Measurements from ENCODE around the gene REPS1. TPM values are rescaled to one million over a fixed set of nuclear protein-coding genes. Genes with fewer than 3 reads are reported as not detected.
"Not testable (repeated sequence)": the region's sequence is repeated elsewhere in the genome, so short reads cannot be mapped to it uniquely, and the experiment has no call there.

Gene REPS1
- total and polyA plus RNA-seq, 2 donors: 26.6 to 96.8 TPM

DNA sequence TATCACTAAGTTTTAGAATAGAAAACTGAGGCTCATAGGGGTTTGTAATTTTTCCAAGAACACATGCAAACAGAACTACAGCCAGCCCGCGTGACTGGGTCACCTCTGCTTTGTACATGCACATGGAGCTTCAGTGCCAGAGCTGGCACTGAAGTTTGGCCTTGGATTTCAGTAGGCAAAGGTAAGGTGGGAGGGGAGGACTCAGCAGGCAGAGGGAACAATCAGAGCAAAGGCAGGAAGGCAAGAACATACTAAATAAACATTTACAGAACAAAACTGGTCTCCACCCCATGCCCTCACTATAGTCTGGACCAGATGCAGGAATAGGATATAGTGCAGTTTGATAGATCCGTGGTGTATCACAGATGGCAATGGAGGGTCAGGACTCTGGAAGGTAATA, 26.9 kb upstream of the REPS1 start:
- no peak for DNase-seq (ENCODE audit: extremely low spot score)
- 91% methylated on average over 3 of the region's 3 CpGs for WGBS
- Histone ChIP-seq H3K4me1 (ENCODE audit: insufficient read depth) (no peaks in the 10 kb centered on the region), H3K27ac (ENCODE audit: low read depth) (no peak overlapping the region), H3K36me3 (ENCODE audit: insufficient read depth) (no peaks in the 10 kb centered on the region), H3K4me3 (ENCODE audit: low read depth, low read length) (no peak overlapping the region)

DNA sequence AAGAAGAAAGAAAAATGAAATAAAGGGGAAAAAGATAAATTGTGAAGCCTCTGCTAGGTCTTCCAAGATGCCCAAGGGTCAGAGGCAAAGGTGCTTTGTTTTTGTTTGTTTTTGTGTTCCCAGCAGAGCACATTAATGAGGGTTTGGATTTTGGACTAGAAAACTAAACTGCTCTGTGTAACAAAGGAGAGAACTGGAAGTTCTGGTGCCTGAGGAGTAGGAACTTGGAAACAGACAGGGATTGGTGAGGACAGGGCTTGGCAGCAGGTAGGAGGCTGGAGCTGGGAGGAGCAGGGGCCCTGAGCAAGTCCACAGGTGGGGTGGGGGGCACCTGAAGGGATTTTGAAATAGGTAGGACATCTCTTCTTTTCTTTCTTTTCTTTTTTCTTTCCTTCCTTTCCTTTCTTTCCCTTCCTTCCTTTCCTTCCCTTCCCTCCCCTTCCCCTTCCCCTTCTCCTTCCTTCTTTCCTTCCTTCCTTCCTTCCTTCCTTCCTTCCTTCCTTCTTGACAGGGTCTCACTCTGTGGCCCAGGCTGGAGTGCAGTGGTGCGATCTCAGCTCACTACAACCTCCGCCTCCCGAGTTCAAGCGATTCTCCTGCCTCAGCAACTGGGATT, 25.2 kb upstream of the REPS1 start:
- 93% methylated on average over 4 of the region's 4 CpGs for WGBS

DNA sequence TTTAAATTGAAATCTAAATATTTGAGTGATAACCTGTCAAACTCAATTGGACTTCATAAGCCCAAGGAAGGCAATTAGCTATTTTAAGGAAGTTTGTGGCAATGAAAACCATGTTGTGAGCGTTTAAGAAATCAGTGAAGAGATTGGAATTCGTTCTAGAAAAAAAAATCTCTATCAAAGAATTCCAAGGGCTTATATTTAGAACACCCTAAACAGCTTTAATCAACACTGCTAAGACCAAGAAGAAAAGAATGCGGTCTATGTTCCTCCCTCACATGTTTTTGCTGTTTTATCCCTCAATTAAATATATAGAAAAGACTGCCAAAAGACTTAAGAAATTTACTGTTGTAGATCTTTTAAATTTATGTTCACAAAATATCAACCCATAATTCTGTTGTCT, 23.9 kb upstream of the REPS1 start:
- Histone ChIP-seq H3K27ac (ENCODE audit: low read depth) (no peak overlapping the region), H3K4me1 (ENCODE audit: insufficient read depth) (no peaks in the 10 kb centered on the region), H3K36me3 (ENCODE audit: insufficient read depth) (no peaks in the 10 kb centered on the region), H3K4me3 (ENCODE audit: low read depth, low read length) (no peak overlapping the region)
- 76% methylated on average over 3 of the region's 3 CpGs for WGBS
- no peak for DNase-seq (ENCODE audit: extremely low spot score)

More for the DNA sequence above, 25.2 kb upstream of the REPS1 start:
- Histone ChIP-seq H3K27ac (ENCODE audit: low read depth) (no peak overlapping the region), H3K36me3 (ENCODE audit: insufficient read depth) (no peaks in the 10 kb centered on the region), H3K4me1 (ENCODE audit: insufficient read depth) (no peaks in the 10 kb centered on the region), H3K4me3 (ENCODE audit: low read depth, low read length) (no peak overlapping the region)
- DNase-seq (ENCODE audit: extremely low spot score): no peak

DNA sequence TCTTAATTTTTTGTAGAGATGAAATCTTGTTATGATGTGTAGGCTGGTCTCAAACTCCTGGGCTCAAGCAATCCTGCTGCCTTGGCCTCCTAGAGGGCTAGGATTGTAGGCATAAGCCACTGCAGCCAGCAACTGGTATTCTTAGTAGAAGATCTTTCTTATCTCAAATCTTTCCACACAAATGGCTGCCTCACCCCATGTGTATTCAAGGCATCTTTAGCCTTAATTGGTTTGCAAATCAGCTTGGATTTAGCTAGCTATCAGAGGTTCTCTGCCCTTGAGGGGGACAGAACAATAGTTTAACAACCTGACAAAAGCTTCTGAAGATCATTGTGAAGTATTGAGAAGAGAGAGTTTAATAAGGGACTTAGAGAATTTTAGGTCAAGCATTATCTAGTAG, 22.6 kb upstream of the REPS1 start:
- no peak overlapping the region for H3K27ac ChIP-seq (ENCODE audit: low read depth)
- no peaks in the 10 kb centered on the region for H3K4me1 ChIP-seq (ENCODE audit: insufficient read depth)
- no peaks in the 10 kb centered on the region for H3K36me3 ChIP-seq (ENCODE audit: insufficient read depth)
- no peak overlapping the region for H3K4me3 ChIP-seq (ENCODE audit: low read depth, low read length)
- DNase-seq (ENCODE audit: extremely low spot score): no peak

DNA sequence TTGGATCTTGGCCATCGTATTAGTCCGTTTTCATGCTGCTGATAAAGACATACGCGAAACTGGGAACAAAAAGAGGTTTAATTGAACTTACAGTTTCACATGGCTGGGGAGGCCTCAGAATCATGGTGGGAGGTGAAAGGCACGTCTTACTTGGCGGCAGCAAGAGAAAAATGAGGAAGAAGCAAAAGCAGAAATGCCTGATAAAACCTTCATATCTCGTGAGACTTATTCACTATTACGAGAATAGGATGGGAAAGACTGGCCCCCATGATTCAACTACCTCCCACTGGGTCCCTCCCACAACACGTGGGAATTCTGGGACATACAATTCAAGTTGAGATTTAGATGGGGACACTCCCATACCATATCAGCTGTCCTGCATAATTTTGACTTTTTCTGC, 20.1 kb upstream of the REPS1 start:
- no peak overlapping the region for H3K27ac ChIP-seq (ENCODE audit: low read depth)
- H3K4me3 ChIP-seq (ENCODE audit: low read depth, low read length): no peak overlapping the region
- no peaks in the 10 kb centered on the region for H3K36me3 ChIP-seq (ENCODE audit: insufficient read depth)
- DNase-seq (ENCODE audit: extremely low spot score): no peak
- 81% methylated on average over 9 of the region's 9 CpGs for WGBS
- H3K4me1 ChIP-seq (ENCODE audit: insufficient read depth): no peaks in the 10 kb centered on the region

DNA sequence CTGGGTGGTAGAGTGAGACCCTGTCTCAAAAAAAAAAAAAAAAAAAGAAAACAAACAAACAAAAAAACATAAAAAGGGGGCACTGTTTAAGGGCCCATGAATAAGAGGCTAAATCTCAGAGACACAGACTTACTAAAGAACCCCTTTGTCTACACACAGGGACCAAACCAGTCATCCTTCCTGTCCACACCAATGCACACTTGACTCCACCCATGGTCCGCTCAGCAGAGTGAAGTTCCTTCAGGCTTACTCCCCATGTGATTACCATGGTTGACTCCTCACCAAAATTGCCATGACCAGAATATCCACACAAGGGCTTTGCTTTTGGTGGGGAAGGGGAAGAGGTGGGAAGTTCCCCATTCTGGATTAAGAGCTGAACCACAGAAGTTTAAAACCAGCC, 19.4 kb upstream of the REPS1 start:
- 100% methylated on average over 1 of the region's 1 CpG for WGBS
- H3K27ac ChIP-seq (ENCODE audit: low read depth): no peak overlapping the region
- no peaks in the 10 kb centered on the region for H3K36me3 ChIP-seq (ENCODE audit: insufficient read depth)
- no peak overlapping the region for H3K4me3 ChIP-seq (ENCODE audit: low read depth, low read length)
- DNase-seq (ENCODE audit: extremely low spot score): no peak
- no peaks in the 10 kb centered on the region for H3K4me1 ChIP-seq (ENCODE audit: insufficient read depth)

DNA sequence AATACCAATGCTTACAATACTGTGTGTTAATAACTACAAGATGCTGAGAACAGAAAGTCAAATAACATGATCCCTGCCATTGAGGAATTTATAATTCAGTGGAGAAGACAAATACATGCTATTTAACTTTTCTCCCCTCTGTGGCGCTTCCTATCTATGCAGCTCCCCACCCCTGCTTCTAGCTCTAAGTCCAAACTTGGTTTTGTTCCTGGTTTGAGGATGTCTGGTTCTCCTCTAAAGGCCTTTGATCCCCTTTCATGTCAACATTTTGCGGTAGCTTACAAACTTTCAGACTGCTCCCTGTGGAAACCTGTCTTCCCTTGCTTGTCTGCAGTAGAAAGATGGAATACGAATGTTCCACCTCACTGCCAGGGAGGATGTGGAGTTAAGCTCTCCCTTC, 18.4 kb upstream of the REPS1 start:
- WGBS: 51% methylated on average over 3 of the region's 3 CpGs
- Histone ChIP-seq H3K4me3 (ENCODE audit: low read depth, low read length) (no peak overlapping the region), H3K27ac (ENCODE audit: low read depth) (no peak overlapping the region), H3K36me3 (ENCODE audit: insufficient read depth) (no peaks in the 10 kb centered on the region), H3K4me1 (ENCODE audit: insufficient read depth) (no peaks in the 10 kb centered on the region)
- no peak for DNase-seq (ENCODE audit: extremely low spot score)

DNA sequence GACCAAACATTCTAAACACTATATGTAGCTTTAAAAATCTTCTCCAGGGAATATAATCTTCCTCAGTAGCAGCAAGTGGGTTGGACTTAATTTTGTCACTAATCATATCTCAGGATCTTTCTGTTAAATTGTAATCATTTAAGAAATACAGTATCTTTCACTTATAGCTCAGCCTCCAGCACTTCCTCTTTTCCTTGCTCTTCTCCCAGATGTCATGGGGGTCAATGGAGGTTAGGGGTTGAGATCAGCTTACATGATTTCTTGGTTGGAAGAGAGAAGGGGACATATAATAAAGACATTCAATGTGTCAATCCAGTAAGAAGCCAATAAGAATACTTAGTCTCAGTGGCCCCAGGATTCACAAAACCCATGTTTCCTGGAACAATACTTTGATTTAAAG, 15.7 kb upstream of the REPS1 start:
- H3K36me3 ChIP-seq (ENCODE audit: insufficient read depth): no peaks in the 10 kb centered on the region
- no peak overlapping the region for H3K4me3 ChIP-seq (ENCODE audit: low read depth, low read length)
- DNase-seq (ENCODE audit: extremely low spot score): no peak
- H3K27ac ChIP-seq (ENCODE audit: low read depth): no peak overlapping the region
- no peaks in the 10 kb centered on the region for H3K4me1 ChIP-seq (ENCODE audit: insufficient read depth)

DNA sequence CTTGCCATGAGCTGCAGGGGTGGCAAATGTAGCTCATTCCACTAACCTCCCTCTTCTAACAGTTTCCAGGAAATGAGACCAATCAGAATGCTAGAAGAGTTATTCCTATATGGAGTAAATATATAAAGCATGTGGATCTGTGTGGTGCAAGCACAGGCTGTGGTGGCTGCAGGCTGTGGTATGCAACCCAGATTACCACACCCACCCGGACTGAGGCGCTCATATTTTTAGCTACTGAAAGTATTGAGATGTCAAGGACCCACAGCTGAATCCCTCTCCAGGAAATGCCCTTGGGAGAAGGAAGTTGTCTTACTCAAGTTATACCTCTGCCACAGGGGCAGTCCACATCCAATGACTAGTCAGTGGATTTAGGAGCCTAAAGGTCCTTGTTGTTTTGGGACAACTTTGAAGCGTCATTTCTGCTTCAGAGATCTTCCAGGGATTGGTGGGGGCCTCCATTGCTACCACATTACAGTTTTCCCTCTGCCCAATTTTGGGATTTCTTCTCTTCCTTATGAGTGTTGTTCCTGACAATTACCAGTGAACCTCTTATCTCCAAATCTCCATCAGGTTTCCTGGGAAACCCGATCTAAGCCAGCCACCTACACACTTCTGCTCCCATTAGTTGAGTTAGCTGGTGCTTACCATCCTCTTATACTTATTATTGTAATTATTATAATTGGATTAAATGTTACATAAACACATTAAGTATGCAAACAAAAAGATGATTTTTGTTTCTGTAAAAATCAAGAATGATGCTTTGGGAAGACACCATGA, 12.1 kb upstream of the REPS1 start:
- WGBS: 78% methylated on average over 4 of the region's 4 CpGs
- Histone ChIP-seq H3K4me1 (ENCODE audit: insufficient read depth) (no peaks in the 10 kb centered on the region), H3K27ac (ENCODE audit: low read depth) (no peak overlapping the region), H3K4me3 (ENCODE audit: low read depth, low read length) (no peak overlapping the region), H3K36me3 (ENCODE audit: insufficient read depth) (no peaks in the 10 kb centered on the region)
- DNase-seq (ENCODE audit: extremely low spot score): no peak

DNA sequence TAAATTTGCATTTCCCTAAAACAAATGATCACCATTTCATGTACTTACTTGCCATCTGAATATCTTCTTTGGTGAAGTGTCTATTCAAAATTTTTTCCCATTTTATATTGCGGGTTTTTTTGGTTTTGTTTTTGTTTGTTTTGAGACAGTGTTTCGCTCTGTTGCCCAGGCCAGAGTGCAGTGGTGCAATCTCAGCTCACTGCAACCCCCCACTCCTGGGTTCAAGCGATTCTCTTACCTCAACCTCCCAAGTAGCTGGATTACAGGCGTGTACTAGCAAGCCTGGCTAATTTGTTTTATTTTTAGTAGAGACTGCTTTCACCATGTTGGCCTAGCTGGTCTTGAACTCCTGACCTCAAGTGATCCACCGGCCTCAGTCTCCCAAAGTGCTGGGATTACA, 9.1 kb upstream of the REPS1 start:
- WGBS: 91% methylated on average over 5 of the region's 5 CpGs
- no peaks in the 10 kb centered on the region for H3K36me3 ChIP-seq (ENCODE audit: insufficient read depth)
- no peak for DNase-seq (ENCODE audit: extremely low spot score)

DNA sequence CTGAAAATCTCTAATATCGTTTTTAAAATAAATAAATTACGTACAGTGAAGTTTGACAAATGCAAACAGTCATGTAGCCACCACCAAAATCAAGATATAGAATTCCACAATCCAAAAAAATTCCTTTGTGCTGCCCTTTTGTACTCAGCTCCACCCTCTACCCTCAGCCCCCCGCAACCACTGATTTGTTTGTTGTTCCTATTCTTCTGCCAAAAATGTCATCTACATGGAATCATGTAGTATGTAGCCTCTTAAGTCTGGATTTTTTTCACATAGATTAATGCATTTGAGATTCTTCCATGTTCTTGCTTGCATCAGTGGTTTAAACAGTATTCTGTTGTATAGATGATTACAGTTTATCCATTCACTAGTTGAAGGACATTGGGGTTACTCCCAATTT, 8.5 kb upstream of the REPS1 start:
- 72% methylated on average over 3 of the region's 3 CpGs for WGBS
- no peak overlapping the region for H3K4me3 ChIP-seq (ENCODE audit: low read depth, low read length)
- H3K4me1 ChIP-seq (ENCODE audit: insufficient read depth): no peaks in the 10 kb centered on the region
- no peak overlapping the region for H3K27ac ChIP-seq (ENCODE audit: low read depth)
- no peaks in the 10 kb centered on the region for H3K36me3 ChIP-seq (ENCODE audit: insufficient read depth)
- DNase-seq (ENCODE audit: extremely low spot score): no peak

More for the DNA sequence above, 9.1 kb upstream of the REPS1 start:
- no peak overlapping the region for H3K4me3 ChIP-seq (ENCODE audit: low read depth, low read length)
- H3K4me1 ChIP-seq (ENCODE audit: insufficient read depth): no peaks in the 10 kb centered on the region
- H3K27ac ChIP-seq (ENCODE audit: low read depth): no peak overlapping the region

DNA sequence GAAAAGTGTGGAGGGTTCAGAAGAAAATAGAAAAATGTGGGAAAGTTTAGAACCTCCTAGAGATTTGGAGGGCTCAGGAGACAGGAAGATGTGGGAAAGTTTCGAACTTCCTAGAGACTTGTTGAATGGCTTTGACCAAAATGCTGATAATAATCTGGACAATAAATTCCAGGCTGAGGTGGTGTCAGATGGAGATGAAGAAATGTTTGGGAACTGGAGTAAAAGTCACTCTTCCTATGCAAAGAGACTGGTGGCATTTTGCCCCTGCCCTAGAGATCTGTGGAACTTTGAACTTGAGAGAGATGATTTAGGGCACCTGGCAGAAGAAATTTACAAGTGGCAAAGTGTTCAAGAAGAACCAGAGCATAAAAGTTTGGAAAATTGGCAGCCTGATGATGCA, 5.4 kb upstream of the REPS1 start:
- DNase-seq (ENCODE audit: extremely low spot score); H3K27ac ChIP-seq (ENCODE audit: low read depth); H3K4me1 ChIP-seq (ENCODE audit: insufficient read depth); H3K4me3 ChIP-seq (ENCODE audit: low read depth, low read length); H3K36me3 ChIP-seq (ENCODE audit: insufficient read depth): not testable (repeated sequence)
- WGBS: 62% methylated on average over 1 of the region's 1 CpG

DNA sequence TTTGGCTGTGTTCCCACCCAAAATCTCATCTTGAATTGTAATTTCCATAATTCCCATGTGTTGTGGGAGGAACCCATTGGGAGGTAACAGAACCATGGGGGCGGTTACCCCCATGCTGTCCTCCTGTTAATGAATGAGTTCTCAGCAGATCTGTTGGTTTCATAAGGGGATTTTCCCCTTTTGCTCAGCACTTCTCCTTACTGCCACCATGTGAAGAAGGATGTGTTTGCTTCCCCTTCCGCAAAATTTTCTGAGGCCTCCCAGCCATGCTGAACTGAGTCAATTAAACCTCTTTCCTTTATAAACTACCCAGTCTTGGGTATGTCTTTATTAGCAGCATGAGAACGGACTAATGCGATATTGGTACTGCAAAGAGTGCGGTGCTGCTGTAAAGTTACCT, 4.9 kb upstream of the REPS1 start:
- 91% methylated on average over 5 of the region's 5 CpGs for WGBS

DNA sequence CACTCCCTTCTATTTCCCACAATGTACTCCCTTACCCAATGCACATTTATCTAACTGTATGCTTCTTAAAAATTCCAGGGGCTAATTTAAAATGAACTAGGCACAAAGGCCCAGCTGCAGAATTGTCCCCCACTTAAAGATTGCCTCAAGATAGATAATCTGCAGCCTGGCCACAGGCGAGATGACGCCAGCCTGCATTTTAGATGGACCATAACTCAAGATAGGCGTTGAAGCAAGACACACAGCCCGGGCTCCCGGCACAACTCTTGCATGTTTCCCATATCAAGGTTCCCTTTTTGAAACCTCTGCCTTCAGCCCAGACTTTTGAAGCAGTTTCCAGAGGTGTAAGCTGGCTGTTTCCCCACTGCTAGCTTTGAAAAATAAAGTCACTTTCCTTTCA, 3.2 kb upstream of the REPS1 start:
- DNase-seq (ENCODE audit: extremely low spot score): no peak
- H3K4me3 ChIP-seq (ENCODE audit: low read depth, low read length): no peak overlapping the region
- no peaks in the 10 kb centered on the region for H3K4me1 ChIP-seq (ENCODE audit: insufficient read depth)
- no peak overlapping the region for H3K27ac ChIP-seq (ENCODE audit: low read depth)
- 69% methylated on average over 5 of the region's 5 CpGs for WGBS
- H3K36me3 ChIP-seq (ENCODE audit: insufficient read depth): no peaks in the 10 kb centered on the region

More for the DNA sequence above, 4.9 kb upstream of the REPS1 start:
- H3K36me3 ChIP-seq (ENCODE audit: insufficient read depth); H3K4me1 ChIP-seq (ENCODE audit: insufficient read depth); DNase-seq (ENCODE audit: extremely low spot score); H3K4me3 ChIP-seq (ENCODE audit: low read depth, low read length); H3K27ac ChIP-seq (ENCODE audit: low read depth): not testable (repeated sequence)

All from urinary bladder (tissue), 4 donors.